A673 (cell line): ENCODE data around the gene HID1. TPM values are rescaled to one million over a fixed set of nuclear protein-coding genes. Genes with fewer than 3 reads are reported as not detected.
A peak's percentile ranks its signal among the peaks of the same experiment; 100 is the strongest.

ENCODE experiments used
- BruUV-seq: library from RNA; stranded (reverse); fragments of 400-500 nt; replicated peaks from 2 replicates; lab custom pipeline; 2021; lab: Mats Ljungman, UMichigan
- CTCF ChIA-PET: fragments of 300-600 bp; sonication (Branson Sonifier 250); formaldehyde crosslinking; loops from one replicate; lab custom pipeline; 2022; ENCODE audit warnings: antibody characterized with exemption; lab: Charles Lee
- POLR2A ChIA-PET: fragments of 300-600 bp; sonication (Branson Sonifier 250); formaldehyde crosslinking; loops from one replicate; lab custom pipeline; 2022; ENCODE audit warnings: antibody characterized with exemption; ENCODE audit not compliant: low non-redundant PET; lab: Charles Lee
- DNase-seq: peaks from one replicate; pipeline ENCODE4 v3.0.0-alpha.2; 2015; ENCODE audit warnings: low spot score
- H3K27ac ChIP-seq: fragments of 200-600 bp; sonication (generic); 2 replicates; pipeline ENCODE4 v1.5.1; 2016; ENCODE audit warnings: mixed run types, low read depth, mild to moderate bottlenecking, mixed read lengths, antibody characterized with exemption, low read length; ENCODE audit not compliant: poor library complexity, severe bottlenecking
- H3K27me3 ChIP-seq: fragments of 200-600 bp; sonication (generic); replicated peaks from 2 replicates; pipeline ENCODE4 v1.6.1; 2017; ENCODE audit warnings: mixed run types, low read depth, mild to moderate bottlenecking, mixed read lengths, antibody characterized with exemption, low read length; ENCODE audit not compliant: insufficient read depth, poor library complexity
- H3K36me3 ChIP-seq: fragments of 200-600 bp; sonication (generic); 2 replicates; pipeline ENCODE4 v1.6.1; 2016; ENCODE audit warnings: mixed run types, mild to moderate bottlenecking, mixed read lengths, antibody characterized with exemption, low read length; ENCODE audit not compliant: insufficient read depth, poor library complexity, severe bottlenecking
- H3K4me1 ChIP-seq: fragments of 200-600 bp; sonication (generic); 2 replicates; pipeline ENCODE4 v1.6.1; 2017; ENCODE audit warnings: mixed run types, mild to moderate bottlenecking, mixed read lengths, antibody characterized with exemption, low read length; ENCODE audit not compliant: insufficient read depth, poor library complexity, severe bottlenecking
- H3K4me3 ChIP-seq: fragments of 200-600 bp; sonication (generic); 2 replicates; pipeline ENCODE4 v1.5.1; 2016; ENCODE audit warnings: low read depth, mixed run types, mild to moderate bottlenecking, mixed read lengths, low read length; ENCODE audit not compliant: poor library complexity, severe bottlenecking
- H3K9me3 ChIP-seq: fragments of 200-600 bp; sonication (generic); 2 replicates; pipeline ENCODE4 v1.6.1; 2016; ENCODE audit warnings: mixed run types, low read depth, mild to moderate bottlenecking, mixed read lengths, antibody characterized with exemption, low read length; ENCODE audit not compliant: poor library complexity, severe bottlenecking
- EZH2 ChIP-seq: fragments of 200-600 bp; sonication (generic); IDR thresholded peaks from 2 replicates; pipeline ENCODE4 v1.6.1; 2017; ENCODE audit warnings: borderline replicate concordance, low read depth, mild to moderate bottlenecking, mixed read lengths, antibody characterized with exemption, low read length; ENCODE audit not compliant: poor library complexity, severe bottlenecking
- intact Hi-C: fragments of 100-400 bp; cut with micrococcal nuclease; formaldehyde crosslinking; loops from one replicate; pipeline ENCODE4 v1.10.0; 2022; ENCODE audit not compliant: unreplicated experiment
- total RNA-seq: library from RNA; stranded (reverse); gene quantifications from 2 replicates; pipeline ENCODE4 v1.2.3, GENCODE V29; 2021
- TF ChIP-seq, protein P1 (sequence below): fragments of 300-800, 200-600 bp; sonication (generic); conservative IDR thresholded peaks from 2 replicates; pipeline ENCODE4 v1.5.1; 2017; ENCODE audit warnings: low read depth, mild to moderate bottlenecking, antibody characterized with exemption, low read length, moderate library complexity, mixed read lengths

Gene HID1
- total RNA-seq, 1 experiment from 2014 or later = 1.2 TPM

DNA sequence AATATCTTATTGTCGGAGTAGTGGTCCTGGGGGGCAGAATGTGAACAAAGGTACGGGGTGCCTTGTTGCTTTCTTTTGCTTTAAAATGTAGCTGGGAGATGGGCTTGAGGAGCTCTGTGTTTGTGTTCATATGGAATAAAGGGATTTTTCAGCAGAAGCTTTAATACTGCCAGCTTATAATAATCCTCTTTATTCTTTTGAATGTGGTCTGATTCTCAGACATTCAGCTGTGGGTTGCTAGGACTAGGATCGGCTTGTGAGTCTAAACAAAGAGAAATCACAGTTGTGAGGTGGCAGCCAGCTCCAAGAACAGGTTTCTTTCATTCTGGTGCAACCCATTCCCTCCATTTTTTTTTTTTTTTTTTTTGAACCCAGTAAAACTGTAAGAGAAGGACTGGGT, 47.2 kb upstream of the HID1 start:
- Histone ChIP-seq H3K4me1 (no peaks in the 10 kb centered on the region), H3K27ac (no peak overlapping the region), H3K36me3 (peaks cover 14% of the 10 kb centered on the region), H3K4me3 (no peak overlapping the region), H3K9me3 (no peaks in the 10 kb centered on the region), H3K27me3 (no peaks in the 10 kb centered on the region)
- DNase-seq = no peak
- ChIA-PET POLR2A (no interaction called here), CTCF (interaction anchor here (0.7 kb wide), 1 partner anchor 58 kb away, joined by 3 read pairs; no protein-coding TSS in a partner anchor)
- no peak for TF ChIP-seq EZH2
- TF ChIP-seq, protein P1, sequence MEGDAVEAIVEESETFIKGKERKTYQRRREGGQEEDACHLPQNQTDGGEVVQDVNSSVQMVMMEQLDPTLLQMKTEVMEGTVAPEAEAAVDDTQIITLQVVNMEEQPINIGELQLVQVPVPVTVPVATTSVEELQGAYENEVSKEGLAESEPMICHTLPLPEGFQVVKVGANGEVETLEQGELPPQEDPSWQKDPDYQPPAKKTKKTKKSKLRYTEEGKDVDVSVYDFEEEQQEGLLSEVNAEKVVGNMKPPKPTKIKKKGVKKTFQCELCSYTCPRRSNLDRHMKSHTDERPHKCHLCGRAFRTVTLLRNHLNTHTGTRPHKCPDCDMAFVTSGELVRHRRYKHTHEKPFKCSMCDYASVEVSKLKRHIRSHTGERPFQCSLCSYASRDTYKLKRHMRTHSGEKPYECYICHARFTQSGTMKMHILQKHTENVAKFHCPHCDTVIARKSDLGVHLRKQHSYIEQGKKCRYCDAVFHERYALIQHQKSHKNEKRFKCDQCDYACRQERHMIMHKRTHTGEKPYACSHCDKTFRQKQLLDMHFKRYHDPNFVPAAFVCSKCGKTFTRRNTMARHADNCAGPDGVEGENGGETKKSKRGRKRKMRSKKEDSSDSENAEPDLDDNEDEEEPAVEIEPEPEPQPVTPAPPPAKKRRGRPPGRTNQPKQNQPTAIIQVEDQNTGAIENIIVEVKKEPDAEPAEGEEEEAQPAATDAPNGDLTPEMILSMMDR = no peak
- BruUV-seq = no TSS peak
- intact Hi-C loops = no loop called here

DNA sequence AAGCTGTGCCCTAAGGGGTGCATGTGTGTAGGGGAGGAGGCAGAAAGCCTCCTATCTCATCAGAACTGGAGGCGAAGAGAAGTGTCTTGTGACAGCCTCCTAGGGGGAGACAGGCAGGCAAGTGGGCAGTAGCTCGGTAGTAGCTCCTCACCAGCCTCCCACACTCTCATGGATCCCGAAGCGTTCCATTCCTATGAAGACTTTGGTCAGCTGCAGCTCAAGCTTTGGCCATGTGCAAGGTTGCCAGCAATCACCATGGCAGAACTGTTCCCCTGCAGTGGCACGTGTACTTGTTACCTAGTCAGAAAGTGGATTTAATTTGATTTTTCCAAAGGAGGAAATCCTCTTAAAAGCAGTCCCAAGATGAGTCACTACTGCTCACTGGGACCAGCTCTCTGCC, 46.6 kb upstream of the HID1 start:
- Histone ChIP-seq H3K4me1 (no peaks in the 10 kb centered on the region), H3K4me3 (no peak overlapping the region), H3K36me3 (peaks cover 14% of the 10 kb centered on the region), H3K9me3 (no peaks in the 10 kb centered on the region), H3K27ac (no peak overlapping the region), H3K27me3 (no peaks in the 10 kb centered on the region)
- intact Hi-C loops = no loop called here
- TF ChIP-seq, protein P1 = no peak
- no peak for TF ChIP-seq EZH2
- BruUV-seq = no TSS peak
- POLR2A ChIA-PET = no interaction called here
- no peak for DNase-seq
- CTCF ChIA-PET = interaction anchor here (0.7 kb wide), 1 partner anchor 57 kb away, joined by 3 read pairs; no protein-coding TSS in a partner anchor

DNA sequence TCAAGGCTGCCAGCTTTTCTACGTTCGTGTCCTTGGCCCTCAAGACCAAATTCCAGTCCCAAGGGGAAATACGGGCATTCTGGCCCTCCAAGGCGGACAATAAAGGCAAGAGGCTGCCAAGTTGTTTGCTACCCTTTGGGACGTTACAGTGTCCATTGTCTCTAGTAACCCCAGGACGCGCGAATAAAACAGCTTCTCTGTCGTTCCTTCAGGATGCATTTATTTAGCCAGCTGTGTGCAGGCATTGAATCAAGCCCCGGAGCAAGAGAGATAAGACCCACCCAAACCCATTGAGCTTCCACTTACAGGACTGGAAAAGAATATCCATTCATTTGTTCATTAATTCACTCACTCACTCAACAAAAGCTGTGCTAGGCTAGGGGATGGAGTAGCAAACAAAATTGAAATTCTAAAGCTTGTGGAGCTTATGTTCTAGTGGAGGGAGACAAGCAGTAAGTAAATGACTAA, 40.6 kb upstream of the HID1 start:
- CTCF ChIA-PET = interaction anchor here (0.6 to 3.6 kb wide), 4 partner anchors 14 to 52 kb away, joined by 5 to 24 read pairs (median 10); partner anchors contain the start of gene CDR2L
- Histone ChIP-seq H3K9me3 (no peaks in the 10 kb centered on the region), H3K27me3 (no peaks in the 10 kb centered on the region), H3K36me3 (no peaks in the 10 kb centered on the region), H3K27ac (peak overlapping the region; percentile 66), H3K4me3 (peak overlapping the region; percentile 63), H3K4me1 (peaks cover 18% of the 10 kb centered on the region)
- no TSS peak for BruUV-seq
- intact Hi-C loops = loop anchor here (2.0 kb wide), 2 partner anchors 20 to 26 kb away; partner anchors contain the start of gene CDR2L
- POLR2A ChIA-PET = interaction anchor here (0.5 kb wide), 1 partner anchor 33 kb away, joined by 3 read pairs; no protein-coding TSS in a partner anchor
- no peak for DNase-seq
- TF ChIP-seq, protein P1 = no peak
- TF ChIP-seq EZH2 = no peak
